Measurements from ENCODE around the gene C2CD4D. TPM values are rescaled to one million over a fixed set of nuclear protein-coding genes. Genes with fewer than 3 reads are reported as not detected.

The C2CD4D gene
- total and polyA plus RNA-seq, 2 of the 13 experiments (the other 11 are each of a cell fraction or from before 2014, with no cell fraction given) = not detected

DNA sequence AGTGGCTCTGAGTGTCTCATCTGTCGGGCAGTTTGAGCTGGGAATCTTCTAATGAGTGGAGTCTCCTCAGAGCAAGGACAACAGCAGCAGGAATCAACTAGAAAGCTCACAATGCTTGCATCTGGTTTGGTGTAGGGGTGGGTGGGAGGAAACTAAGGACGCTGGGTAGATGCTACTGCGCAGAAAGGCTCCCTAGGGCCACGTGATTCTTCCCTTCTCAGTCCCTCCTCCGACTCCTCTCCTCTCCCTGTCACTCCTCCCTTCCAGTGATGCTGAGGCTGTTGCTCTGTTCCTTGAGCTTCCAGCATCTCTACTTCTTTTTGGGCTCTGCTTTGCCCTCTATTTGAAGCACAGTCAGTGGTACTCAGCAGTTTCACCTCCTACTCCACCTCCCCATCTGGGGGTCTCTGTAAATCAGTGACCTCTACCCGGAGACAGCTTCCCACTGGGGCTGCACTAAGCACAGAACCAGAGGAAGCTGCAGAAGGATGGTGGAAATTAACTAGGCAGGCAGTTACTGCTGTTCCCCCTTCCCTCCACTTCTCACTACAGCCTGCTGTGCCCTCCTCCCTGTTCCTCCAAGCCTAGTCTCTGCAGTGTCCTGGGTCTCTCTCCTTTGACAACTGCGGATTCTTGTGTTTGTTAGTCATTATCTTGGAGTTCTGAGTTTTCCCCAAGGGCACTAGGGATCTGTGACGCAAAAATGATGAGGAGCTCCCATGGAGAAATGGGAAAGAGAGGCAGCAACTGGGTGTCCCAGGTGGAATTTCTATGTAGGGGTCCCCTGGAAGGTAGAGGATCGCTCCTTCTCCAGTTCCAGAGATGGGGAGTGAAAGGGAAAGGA lies 40.2 kb downstream of the C2CD4D start:
- no peak for ATAC-seq
- Histone ChIP-seq H2AFZ (ENCODE audit: low read length) (no peak overlapping the region), H3K79me2 (ENCODE audit: insufficient read depth, low read length) (no peaks in the 10 kb centered on the region), H4K20me1 (ENCODE audit: insufficient read depth, low read length) (no peaks in the 10 kb centered on the region), H3K4me3 (replicated peaks in 1 of 3; ENCODE audit: insufficient read depth in 1 of 3, low read depth in 2 of 3, low read length in 3 of 3) (no peak overlapping the region), H3K4me2 (ENCODE audit: low read depth, low read length) (no peak overlapping the region), H3K4me1 (ENCODE audit: insufficient read depth, low read length) (no peaks in the 10 kb centered on the region), H3K9me3 (ENCODE audit: low read length) (no peaks in the 10 kb centered on the region), H3K27ac (ENCODE audit: extremely low read length, insufficient read depth, low read length) (no peak overlapping the region), H3K27me3 (ENCODE audit: control insufficient read depth in 1 of 2, insufficient read depth in 2 of 2, low read length in 2 of 2) (peaks cover 0 to 3% of the 10 kb centered on the region in 2 experiments; a peak in 2 of 5 replicates), H3K9ac (ENCODE audit: insufficient read depth, low read depth, low read length) (no peak overlapping the region), H3K36me3 (replicated peaks in 1 of 2; ENCODE audit: control insufficient read depth in 1 of 2, insufficient read depth in 2 of 2, low read length in 2 of 2) (no peaks in the 10 kb centered on the region)
- 57% methylated on average over 9 of the region's 9 CpGs for WGBS (ENCODE audit: low lambda C conversion rate)
- ChIA-PET POLR2A (no interaction called here), CTCF (ENCODE audit: low intra/inter-chr PET ratio, low total read pairs) (no interaction called here)
- DNase-seq (ENCODE audit: low spot score) = no peak
- TF ChIP-seq KDM6A (CRISPR knock-in tag; IDR thresholded peaks at IDR 0.05; ENCODE audit: low read depth) = no peak
- TF ChIP-seq, protein P1, sequence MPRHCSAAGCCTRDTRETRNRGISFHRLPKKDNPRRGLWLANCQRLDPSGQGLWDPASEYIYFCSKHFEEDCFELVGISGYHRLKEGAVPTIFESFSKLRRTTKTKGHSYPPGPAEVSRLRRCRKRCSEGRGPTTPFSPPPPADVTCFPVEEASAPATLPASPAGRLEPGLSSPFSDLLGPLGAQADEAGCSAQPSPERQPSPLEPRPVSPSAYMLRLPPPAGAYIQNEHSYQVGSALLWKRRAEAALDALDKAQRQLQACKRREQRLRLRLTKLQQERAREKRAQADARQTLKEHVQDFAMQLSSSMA (CRISPR knock-in tag; IDR thresholded peaks at IDR 0.05) = no peak
- no peak for TF ChIP-seq ZNF879 (CRISPR knock-in tag; IDR thresholded peaks at IDR 0.05)
- TF ChIP-seq ZNF841 (CRISPR knock-in tag; IDR thresholded peaks at IDR 0.05; ENCODE audit: borderline replicate concordance) = no peak
- TF ChIP-seq ZC3H13 (CRISPR knock-in tag; IDR thresholded peaks at IDR 0.05) = no peak
- no peak for TF ChIP-seq HMG20A (CRISPR knock-in tag; IDR thresholded peaks at IDR 0.05; ENCODE audit: borderline replicate concordance)
- no peak for TF ChIP-seq SP5 (CRISPR knock-in tag; IDR thresholded peaks at IDR 0.05; ENCODE audit: borderline replicate concordance, low read depth)
- TF ChIP-seq, protein P2, sequence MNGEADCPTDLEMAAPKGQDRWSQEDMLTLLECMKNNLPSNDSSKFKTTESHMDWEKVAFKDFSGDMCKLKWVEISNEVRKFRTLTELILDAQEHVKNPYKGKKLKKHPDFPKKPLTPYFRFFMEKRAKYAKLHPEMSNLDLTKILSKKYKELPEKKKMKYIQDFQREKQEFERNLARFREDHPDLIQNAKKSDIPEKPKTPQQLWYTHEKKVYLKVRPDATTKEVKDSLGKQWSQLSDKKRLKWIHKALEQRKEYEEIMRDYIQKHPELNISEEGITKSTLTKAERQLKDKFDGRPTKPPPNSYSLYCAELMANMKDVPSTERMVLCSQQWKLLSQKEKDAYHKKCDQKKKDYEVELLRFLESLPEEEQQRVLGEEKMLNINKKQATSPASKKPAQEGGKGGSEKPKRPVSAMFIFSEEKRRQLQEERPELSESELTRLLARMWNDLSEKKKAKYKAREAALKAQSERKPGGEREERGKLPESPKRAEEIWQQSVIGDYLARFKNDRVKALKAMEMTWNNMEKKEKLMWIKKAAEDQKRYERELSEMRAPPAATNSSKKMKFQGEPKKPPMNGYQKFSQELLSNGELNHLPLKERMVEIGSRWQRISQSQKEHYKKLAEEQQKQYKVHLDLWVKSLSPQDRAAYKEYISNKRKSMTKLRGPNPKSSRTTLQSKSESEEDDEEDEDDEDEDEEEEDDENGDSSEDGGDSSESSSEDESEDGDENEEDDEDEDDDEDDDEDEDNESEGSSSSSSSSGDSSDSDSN (CRISPR knock-in tag; IDR thresholded peaks at IDR 0.05) = no peak
- TF ChIP-seq ZNF749 (CRISPR knock-in tag; IDR thresholded peaks at IDR 0.05; ENCODE audit: borderline replicate concordance) = no peak
- no peak for TF ChIP-seq ZNF703 (CRISPR knock-in tag; IDR thresholded peaks at IDR 0.05; ENCODE audit: borderline replicate concordance)
- no peak for TF ChIP-seq ZNF180 (CRISPR knock-in tag; IDR thresholded peaks at IDR 0.05; ENCODE audit: borderline replicate concordance, low read depth)
- TF ChIP-seq, protein P3, sequence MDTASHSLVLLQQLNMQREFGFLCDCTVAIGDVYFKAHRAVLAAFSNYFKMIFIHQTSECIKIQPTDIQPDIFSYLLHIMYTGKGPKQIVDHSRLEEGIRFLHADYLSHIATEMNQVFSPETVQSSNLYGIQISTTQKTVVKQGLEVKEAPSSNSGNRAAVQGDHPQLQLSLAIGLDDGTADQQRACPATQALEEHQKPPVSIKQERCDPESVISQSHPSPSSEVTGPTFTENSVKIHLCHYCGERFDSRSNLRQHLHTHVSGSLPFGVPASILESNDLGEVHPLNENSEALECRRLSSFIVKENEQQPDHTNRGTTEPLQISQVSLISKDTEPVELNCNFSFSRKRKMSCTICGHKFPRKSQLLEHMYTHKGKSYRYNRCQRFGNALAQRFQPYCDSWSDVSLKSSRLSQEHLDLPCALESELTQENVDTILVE (CRISPR knock-in tag; IDR thresholded peaks at IDR 0.05) = no peak
- no peak for TF ChIP-seq ZNF816 (CRISPR knock-in tag; IDR thresholded peaks at IDR 0.05; ENCODE audit: borderline replicate concordance)
- intact Hi-C loops (cut with micrococcal nuclease; ENCODE audit: unreplicated experiment) (no loop called here), in situ Hi-C loops (cut with HindIII; ENCODE audit: extremely low pct_ligation_motif_present, low pct_unique_long_range_greater_than_20kb) (no loop called here)
- no peak for FAIRE-seq
- no TSS peak for BruUV-seq (replicated peaks)

Measured in HepG2 (cell line).